ENCODE measurements around the gene ZNF575.

Gene ZNF575

GRCh38 chr19:43582495-43582894, 49.5 kb downstream of the ZNF575 start:
- H3K4me1 Mint-ChIP-seq (ENCODE audit: low read depth), result peaks cover 24% of the 10 kb centered on the region
- no peak overlapping the region for H3K27ac Mint-ChIP-seq
- H3K36me3 Mint-ChIP-seq (ENCODE audit: low read depth), result peaks cover 21% of the 10 kb centered on the region
- no peaks in the 10 kb centered on the region for H3K9me3 Mint-ChIP-seq
- DNase-seq (ENCODE audit: low spot score), result no peak
- H3K27me3 Mint-ChIP-seq (ENCODE audit: low read depth), result peaks cover 2% of the 10 kb centered on the region
- H3K4me3 Mint-ChIP-seq, result no peak overlapping the region

- H3K4me3 Mint-ChIP-seq, result no peak overlapping the region
- peaks cover 17% of the 10 kb centered on the region for H3K4me1 Mint-ChIP-seq (ENCODE audit: low read depth)
- H3K9me3 Mint-ChIP-seq, result no peaks in the 10 kb centered on the region
- H3K36me3 Mint-ChIP-seq (ENCODE audit: low read depth), result peaks cover 18% of the 10 kb centered on the region
- H3K27ac Mint-ChIP-seq, result peak overlapping the region; percentile 81
- H3K27me3 Mint-ChIP-seq (ENCODE audit: low read depth), result no peaks in the 10 kb centered on the region
- DNase-seq (ENCODE audit: low spot score), result no peak
Measured at GRCh38 chr19:43584484-43584883, 51.5 kb downstream of the ZNF575 start.
